Astrocyte (in vitro differentiated cells and primary cell): ENCODE results near the gene ZFP1. TPM values are rescaled to one million over a fixed set of nuclear protein-coding genes. Genes with fewer than 3 reads are reported as not detected.

ENCODE experiments used
- DNase-seq: peaks from one replicate; pipeline ENCODE4 v3.0.0-alpha.2; 2010; ENCODE audit warnings: low read depth
- FAIRE-seq: peaks from 2 replicates; lab custom pipeline; 2011; peaks lifted over from hg19 to GRCh38; lab: Jason Lieb, UNC
- H2AFZ ChIP-seq: 2 replicates; pipeline ENCODE4 v1.6.0; 2012; ENCODE audit warnings: low read depth, low read length, inconsistent platforms
- H3K27ac ChIP-seq: 2 replicates; pipeline ENCODE4 v1.5.1; 2011; ENCODE audit warnings: low read depth, low read length, inconsistent platforms
- H3K27me3 ChIP-seq: 2 replicates; pipeline ENCODE4 v1.6.0; 2011; ENCODE audit warnings: low read length, inconsistent platforms; ENCODE audit not compliant: insufficient read depth
- H3K36me3 ChIP-seq: 2 replicates; pipeline ENCODE4 v1.5.1; 2011; ENCODE audit warnings: low read length, inconsistent platforms; ENCODE audit not compliant: insufficient read depth
- H3K4me1 ChIP-seq: 2 replicates; pipeline ENCODE4 v1.5.1; 2011; ENCODE audit warnings: low read length, inconsistent platforms; ENCODE audit not compliant: insufficient read depth
- H3K4me2 ChIP-seq: 2 replicates; pipeline ENCODE4 v1.6.0; 2012; ENCODE audit warnings: low read length, inconsistent platforms
- H3K4me3 ChIP-seq: 2 replicates; pipeline ENCODE4 v1.5.1; 2011; ENCODE audit warnings: low read depth, mild to moderate bottlenecking, low read length, inconsistent platforms; ENCODE audit not compliant: insufficient read depth
- H3K79me2 ChIP-seq: 2 replicates; pipeline ENCODE4 v1.6.0; 2012; ENCODE audit warnings: mild to moderate bottlenecking, low read length, inconsistent platforms; ENCODE audit not compliant: insufficient read depth
- H3K9ac ChIP-seq: 2 replicates; pipeline ENCODE4 v1.6.0; 2012; ENCODE audit warnings: mild to moderate bottlenecking, low read length, inconsistent platforms
- H3K9me3 ChIP-seq: 2 replicates; pipeline ENCODE4 v1.5.1; 2012; ENCODE audit warnings: low read depth, mild to moderate bottlenecking, low read length, inconsistent platforms; ENCODE audit not compliant: insufficient read depth
- H4K20me1 ChIP-seq: 2 replicates; pipeline ENCODE4 v1.6.0; 2012; ENCODE audit warnings: low read length, inconsistent platforms; ENCODE audit not compliant: insufficient read depth
- H3K27ac Mint-ChIP-seq: one replicate; pipeline ENCODE4 v1.8.0; 2021; ENCODE audit warnings: mild to moderate bottlenecking, mixed read lengths; ENCODE audit not compliant: unreplicated experiment
- H3K27me3 Mint-ChIP-seq: one replicate; pipeline ENCODE4 v1.8.0; 2021; ENCODE audit warnings: low read depth, mixed read lengths; ENCODE audit not compliant: unreplicated experiment
- H3K36me3 Mint-ChIP-seq: one replicate; pipeline ENCODE4 v1.8.0; 2021; ENCODE audit warnings: low read depth, mixed read lengths; ENCODE audit not compliant: unreplicated experiment
- H3K4me1 Mint-ChIP-seq: one replicate; pipeline ENCODE4 v1.8.0; 2021; ENCODE audit warnings: low read depth, mixed read lengths; ENCODE audit not compliant: unreplicated experiment
- H3K4me3 Mint-ChIP-seq: one replicate; pipeline ENCODE4 v1.8.0; 2021; ENCODE audit warnings: mild to moderate bottlenecking, moderate library complexity, mixed read lengths; ENCODE audit not compliant: unreplicated experiment
- H3K9me3 Mint-ChIP-seq: one replicate; pipeline ENCODE4 v1.8.0; 2021; ENCODE audit warnings: mild to moderate bottlenecking, mixed read lengths; ENCODE audit not compliant: unreplicated experiment
- CTCF ChIP-seq: IDR thresholded peaks from 2 replicates; pipeline ENCODE4 v1.5.1; 2011; ENCODE audit warnings: low read depth, mild to moderate bottlenecking, inconsistent platforms, low read length, moderate library complexity; ENCODE audit not compliant: insufficient read depth
- EZH2 ChIP-seq: IDR thresholded peaks from 2 replicates; pipeline ENCODE4 v1.6.1; 2012; ENCODE audit warnings: mild to moderate bottlenecking, low read length, inconsistent platforms; ENCODE audit not compliant: insufficient read depth
- total RNA-seq: library from RNA; stranded (reverse); gene quantifications from 2 replicates; pipeline ENCODE4 v1.2.1, GENCODE V29; 2021

The ZFP1 gene
- total RNA-seq, 1 donor from 2014 or later = 8.2 TPM

- H3K4me1 ChIP-seq = peaks cover 7% of the 10 kb centered on the region
- no peak overlapping the region for H3K9ac ChIP-seq
- DNase-seq (no peak), FAIRE-seq (no peak)
- H3K27ac Mint-ChIP-seq = no peak overlapping the region
- H3K79me2 ChIP-seq = peaks cover 11% of the 10 kb centered on the region
- no peak overlapping the region for H3K4me3 Mint-ChIP-seq
- H3K27me3 ChIP-seq = no peaks in the 10 kb centered on the region
- H3K4me1 Mint-ChIP-seq = peaks cover 8% of the 10 kb centered on the region
- H2AFZ ChIP-seq = no peak overlapping the region
- peaks cover 22% of the 10 kb centered on the region for H3K36me3 Mint-ChIP-seq
- H3K4me2 ChIP-seq = peak overlapping the region; percentile 12
- no peaks in the 10 kb centered on the region for H3K9me3 ChIP-seq
- H3K27me3 Mint-ChIP-seq = no peaks in the 10 kb centered on the region
- H3K9me3 Mint-ChIP-seq = peaks cover 4% of the 10 kb centered on the region
- TF ChIP-seq CTCF (no peak), EZH2 (no peak)
- H3K4me3 ChIP-seq = no peak overlapping the region
- H3K27ac ChIP-seq = no peak overlapping the region
- H3K36me3 ChIP-seq = peaks cover 2% of the 10 kb centered on the region
- H4K20me1 ChIP-seq = peaks cover 86% of the 10 kb centered on the region
These were observed 48.4 kb upstream of the ZFP1 start for GRCh38 chr16:75099738-75100602.

- FAIRE-seq (no peak), DNase-seq (no peak)
- TF ChIP-seq CTCF (no peak), EZH2 (no peak)
- H4K20me1 ChIP-seq = peaks cover 82% of the 10 kb centered on the region
- H3K9ac ChIP-seq = no peak overlapping the region
- Mint-ChIP-seq H3K4me3 (no peak overlapping the region), H3K36me3 (peaks cover 20% of the 10 kb centered on the region), H3K4me1 (peaks cover 8% of the 10 kb centered on the region), H3K9me3 (peaks cover 4% of the 10 kb centered on the region), H3K27ac (no peak overlapping the region), H3K27me3 (no peaks in the 10 kb centered on the region)
- no peak overlapping the region for H3K4me3 ChIP-seq
- H3K27me3 ChIP-seq = no peaks in the 10 kb centered on the region
- peaks cover 11% of the 10 kb centered on the region for H3K79me2 ChIP-seq
- H3K4me1 ChIP-seq = peaks cover 7% of the 10 kb centered on the region
- H3K27ac ChIP-seq = no peak overlapping the region
- H3K4me2 ChIP-seq = no peak overlapping the region
- H3K9me3 ChIP-seq = no peaks in the 10 kb centered on the region
- peaks cover under 1% of the 10 kb centered on the region for H3K36me3 ChIP-seq
- H2AFZ ChIP-seq = no peak overlapping the region
These were observed 47.7 kb upstream of the ZFP1 start for GRCh38 chr16:75100603-75100990.

GRCh38 chr16:75101635-75102034, 46.7 kb upstream of the ZFP1 start:
- H3K4me1 ChIP-seq = peaks cover 7% of the 10 kb centered on the region
- H3K27ac ChIP-seq = no peak overlapping the region
- FAIRE-seq (no peak), DNase-seq (no peak)
- no peak for TF ChIP-seq CTCF
- no peak for TF ChIP-seq EZH2
- peaks cover 25% of the 10 kb centered on the region for H3K36me3 Mint-ChIP-seq
- H3K27ac Mint-ChIP-seq = no peak overlapping the region
- no peaks in the 10 kb centered on the region for H3K36me3 ChIP-seq
- H3K9me3 Mint-ChIP-seq = peaks cover 4% of the 10 kb centered on the region
- no peak overlapping the region for H3K4me3 Mint-ChIP-seq
- no peak overlapping the region for H3K9ac ChIP-seq
- H4K20me1 ChIP-seq = peaks cover 76% of the 10 kb centered on the region
- no peaks in the 10 kb centered on the region for H3K9me3 ChIP-seq
- H3K4me3 ChIP-seq = no peak overlapping the region
- no peaks in the 10 kb centered on the region for H3K27me3 ChIP-seq
- H3K4me2 ChIP-seq = no peak overlapping the region
- peaks cover 11% of the 10 kb centered on the region for H3K79me2 ChIP-seq
- H3K27me3 Mint-ChIP-seq = no peaks in the 10 kb centered on the region
- no peak overlapping the region for H2AFZ ChIP-seq
- peaks cover 8% of the 10 kb centered on the region for H3K4me1 Mint-ChIP-seq
